Fibroblast of lung (primary cell): Measurements from ENCODE around the gene ADGRV1. TPM values are rescaled to one million over a fixed set of nuclear protein-coding genes. Genes with fewer than 3 reads are reported as not detected.

Experiments used
- DNase-seq, 2 donors: peaks; one replicate each; pipeline versions ENCODE4 v3.0.0 to v3.0.0-alpha.2; 2010; ENCODE audit warnings: low read depth in 2 of 2
- H2AFZ ChIP-seq: 2 replicates; pipeline ENCODE4 v1.5.1; 2012; ENCODE audit warnings: low read length, control low read depth, inconsistent platforms
- H3K27ac ChIP-seq: 2 replicates; pipeline ENCODE4 v1.5.1; 2011; ENCODE audit warnings: low read length, control low read depth; ENCODE audit not compliant: insufficient read depth
- H3K27me3 ChIP-seq: 2 replicates; pipeline ENCODE4 v1.5.1; 2011; ENCODE audit warnings: mild to moderate bottlenecking, low read length; ENCODE audit not compliant: control insufficient read depth, insufficient read depth
- H3K36me3 ChIP-seq: 2 replicates; pipeline ENCODE4 v1.5.1; 2011; ENCODE audit warnings: low read length; ENCODE audit not compliant: control insufficient read depth, insufficient read depth
- H3K4me1 ChIP-seq: 2 replicates; pipeline ENCODE4 v1.5.1; 2011; ENCODE audit warnings: low read length; ENCODE audit not compliant: control insufficient read depth, insufficient read depth; ENCODE audit errors: extremely low read depth
- H3K4me2 ChIP-seq: 2 replicates; pipeline ENCODE4 v1.5.1; 2011; ENCODE audit warnings: low read length, control low read depth; ENCODE audit not compliant: insufficient read depth; ENCODE audit errors: extremely low read depth
- H3K4me3 ChIP-seq, 4 experiments: fragments of 200-600 bp in 1 of 4; sonication (generic) in 1 of 4; replicated peaks in 1 of 4; 2 replicates each; pipeline ENCODE4 v1.5.1; 2011 to 2016; ENCODE audit warnings: low read length in 4 of 4, low read depth in 3 of 4, mild to moderate bottlenecking in 3 of 4, control low read depth in 2 of 4, inconsistent platforms in 1 of 4, mixed read lengths in 1 of 4; ENCODE audit not compliant: insufficient read depth in 1 of 4; ENCODE audit errors: control extremely low read depth in 1 of 4
- H3K79me2 ChIP-seq: 2 replicates; pipeline ENCODE4 v1.5.1; 2012; ENCODE audit warnings: mild to moderate bottlenecking, low read length, inconsistent platforms; ENCODE audit not compliant: control insufficient read depth, insufficient read depth
- H3K9ac ChIP-seq: 2 replicates; pipeline ENCODE4 v1.5.1; 2011; ENCODE audit warnings: mild to moderate bottlenecking, low read length, control low read depth; ENCODE audit not compliant: insufficient read depth
- H3K9me3 ChIP-seq: 2 replicates; pipeline ENCODE4 v1.5.1; 2012; ENCODE audit warnings: low read depth, low read length; ENCODE audit not compliant: control insufficient read depth, insufficient read depth
- H4K20me1 ChIP-seq: 2 replicates; pipeline ENCODE4 v1.5.1; 2011; ENCODE audit warnings: low read length; ENCODE audit not compliant: control insufficient read depth, insufficient read depth; ENCODE audit errors: extremely low read depth
- CTCF ChIP-seq, 2 donors: IDR thresholded peaks in 1 of 2; conservative IDR thresholded peaks in 1 of 2; 1 replicate in 1 of 2; 2 replicates in 1 of 2; pipeline ENCODE4 v1.5.1; 2011 to 2012; ENCODE audit warnings: low read length in 2 of 2, control low read depth in 1 of 2, inconsistent platforms in 1 of 2, low read depth in 1 of 2, mild to moderate bottlenecking in 1 of 2
- EZH2 ChIP-seq: IDR thresholded peaks from 2 replicates; pipeline ENCODE4 v1.5.1; 2012; ENCODE audit warnings: low read length, control low read depth, mild to moderate bottlenecking; ENCODE audit errors: missing control alignments
- polyA minus RNA-seq: library from RNA; depleted of rRNA, polyadenylated mRNA; stranded (reverse); fragments of >200 nt; gene quantifications from 2 replicates; pipeline ENCODE4 v1.2.3, GENCODE V29; 2011; ENCODE audit warnings: low replicate concordance
- polyA plus RNA-seq, 2 donors: library from polyadenylated mRNA; depleted of rRNA in 1 of 2; stranded (reverse) in 1 of 2; unstranded in 1 of 2; fragments of >200 nt; gene quantifications; 2 replicates each; pipeline ENCODE4 v1.2.1, GENCODE V29; 2011 to 2012; ENCODE audit warnings: missing spikeins in 1 of 2
- total RNA-seq: library from RNA; depleted of rRNA; stranded (reverse); fragments of >200 nt; gene quantifications from 2 replicates; pipeline ENCODE4 v1.2.1, GENCODE V29; 2014

ADGRV1 gene
- total RNA-seq (under 0.01 and 0.17 TPM in 2 replicates), polyA plus RNA-seq (0.06 and 0.15 TPM in 2 replicates), polyA minus RNA-seq (0.26 TPM in 1 of 2 replicates, not detected in the other)
- 0.10 TPM in 2 replicates for polyA plus RNA-seq (2012)

- peak within 1 kb of the TSS; percentile 54 for H3K4me2 ChIP-seq
- TF ChIP-seq EZH2 (peak; percentile 86), CTCF (conservative IDR thresholded peaks at IDR 0.05 in 1 of 2, IDR thresholded peaks at IDR 0.05 in 1 of 2; ENCODE audit: low read depth in 1 of 2, low read length in 2 of 2) (no peak)
- H3K4me1 ChIP-seq, result no peaks in the 10 kb centered on the region
- peak within 1 kb of the TSS in 3 of 4 experiments; percentile 15 to 45 (median 38) for H3K4me3 ChIP-seq
- H2AFZ ChIP-seq, result no peak within 1 kb of the TSS
- H3K9me3 ChIP-seq, result no peaks in the 10 kb centered on the region
- peaks cover 21% of the 10 kb centered on the region for H3K27me3 ChIP-seq
- no peaks in the 10 kb centered on the region for H4K20me1 ChIP-seq
- DNase-seq, result peak; percentile 50 to 76
- no peak within 1 kb of the TSS for H3K27ac ChIP-seq
- H3K36me3 ChIP-seq, result no peaks in the 10 kb centered on the region
- H3K9ac ChIP-seq, result no peak within 1 kb of the TSS
- no peaks in the 10 kb centered on the region for H3K79me2 ChIP-seq
Observed at GRCh38 chr5:90558344-90559192, at the start of gene ADGRV1. ADGRV1 (plus strand) TSS chr5:90558797; CDS start chr5:90558896, 99 bp downstream.

- Histone ChIP-seq H3K9me3 (no peaks in the 10 kb centered on the region), H3K4me2 (no peak overlapping the region), H3K4me3 (no peak overlapping the region), H3K27me3 (no peaks in the 10 kb centered on the region), H3K9ac (no peak overlapping the region), H3K79me2 (no peaks in the 10 kb centered on the region), H3K4me1 (no peaks in the 10 kb centered on the region), H4K20me1 (no peaks in the 10 kb centered on the region), H3K36me3 (no peaks in the 10 kb centered on the region), H2AFZ (no peak overlapping the region), H3K27ac (no peak overlapping the region)
- no peak for DNase-seq
- TF ChIP-seq EZH2 (no peak), CTCF (conservative IDR thresholded peaks at IDR 0.05 in 1 of 2, IDR thresholded peaks at IDR 0.05 in 1 of 2; ENCODE audit: low read depth in 1 of 2, low read length in 2 of 2) (no peak)
Observed at GRCh38 chr5:90510438-90510837, 48.2 kb upstream of the ADGRV1 start.

- H3K4me3 ChIP-seq, result no peak overlapping the region
- H3K27ac ChIP-seq, result no peak overlapping the region
Observed at GRCh38 chr5:90514520-90514919, 44.1 kb upstream of the ADGRV1 start.

More at GRCh38 chr5:90514520-90514919, 44.1 kb upstream of the ADGRV1 start:
- Histone ChIP-seq H3K9ac (no peak overlapping the region), H3K36me3 (peaks cover 2% of the 10 kb centered on the region), H3K4me2 (no peak overlapping the region), H2AFZ (no peak overlapping the region), H4K20me1 (no peaks in the 10 kb centered on the region), H3K9me3 (no peaks in the 10 kb centered on the region), H3K4me1 (peaks cover 2% of the 10 kb centered on the region), H3K27me3 (no peaks in the 10 kb centered on the region), H3K79me2 (no peaks in the 10 kb centered on the region)
- TF ChIP-seq CTCF (conservative IDR thresholded peaks at IDR 0.05 in 1 of 2, IDR thresholded peaks at IDR 0.05 in 1 of 2; ENCODE audit: low read depth in 1 of 2, low read length in 2 of 2) (no peak), EZH2 (no peak)
- DNase-seq, result no peak
